Neural progenitor cell (in vitro differentiated cells): Measurements from ENCODE around the gene P2RY6. TPM values are rescaled to one million over a fixed set of nuclear protein-coding genes. Genes with fewer than 3 reads are reported as not detected.

Experiments
- DNase-seq: peaks from one replicate; pipeline ENCODE4 v3.0.0-alpha.2; 2016; ENCODE audit warnings: low spot score
- H2AFZ ChIP-seq: fragments of 200-600 bp; sonication (generic); replicated peaks from 2 replicates; pipeline ENCODE4 v1.6.1; 2016; ENCODE audit warnings: antibody characterized with exemption
- H3F3A ChIP-seq: fragments of 200-600 bp; sonication (generic); 2 replicates; pipeline ENCODE4 v1.6.1; 2016; ENCODE audit warnings: antibody characterized with exemption, low read depth
- H3K27ac ChIP-seq: fragments of 200-600 bp; sonication (generic); 2 replicates; pipeline ENCODE4 v1.5.1; 2016; ENCODE audit warnings: mild to moderate bottlenecking
- H3K27me3 ChIP-seq: fragments of 200-600 bp; sonication (generic); 2 replicates; pipeline ENCODE4 v1.6.1; 2016; ENCODE audit warnings: mild to moderate bottlenecking, moderate library complexity
- H3K36me3 ChIP-seq: fragments of 200-600 bp; sonication (generic); 2 replicates; pipeline ENCODE4 v1.5.1; 2016
- H3K4me1 ChIP-seq: fragments of 200-600 bp; sonication (generic); 2 replicates; pipeline ENCODE4 v1.6.1; 2016; ENCODE audit warnings: mixed run types
- H3K4me2 ChIP-seq: fragments of 200-600 bp; sonication (generic); 2 replicates; pipeline ENCODE4 v1.6.1; 2016
- H3K4me3 ChIP-seq: fragments of 200-600 bp; sonication (generic); 2 replicates; pipeline ENCODE4 v1.5.1; 2016
- H3K79me2 ChIP-seq: fragments of 200-600 bp; sonication (generic); 2 replicates; pipeline ENCODE4 v1.6.1; 2016; ENCODE audit warnings: low read depth
- H3K9ac ChIP-seq: fragments of 200-600 bp; sonication (generic); 2 replicates; pipeline ENCODE4 v1.6.1; 2016
- H3K9me3 ChIP-seq: fragments of 200-600 bp; sonication (generic); 2 replicates; pipeline ENCODE4 v1.5.1; 2016; ENCODE audit warnings: low read depth
- H4K20me1 ChIP-seq: fragments of 200-600 bp; sonication (generic); 2 replicates; pipeline ENCODE4 v1.6.1; 2016; ENCODE audit warnings: low read depth
- H3K27ac Mint-ChIP-seq: 3 replicates; pipeline ENCODE4 v1.8.0; 2021; ENCODE audit warnings: mixed read lengths
- H3K27me3 Mint-ChIP-seq: 2 replicates; pipeline ENCODE4 v1.8.0; 2022; ENCODE audit warnings: low read depth, mild to moderate bottlenecking, inconsistent platforms, moderate library complexity, mixed read lengths; ENCODE audit not compliant: insufficient read depth
- H3K36me3 Mint-ChIP-seq: 3 replicates; pipeline ENCODE4 v1.8.0; 2021; ENCODE audit warnings: mixed read lengths
- H3K4me1 Mint-ChIP-seq: 3 replicates; pipeline ENCODE4 v1.8.0; 2021; ENCODE audit warnings: mixed read lengths
- H3K4me3 Mint-ChIP-seq: 3 replicates; pipeline ENCODE4 v1.8.0; 2021; ENCODE audit warnings: mild to moderate bottlenecking, moderate library complexity, mixed read lengths
- H3K9me3 Mint-ChIP-seq: 3 replicates; pipeline ENCODE4 v1.8.0; 2020; ENCODE audit warnings: mixed read lengths
- CTCF ChIP-seq: fragments of 200-600 bp; sonication (generic); IDR thresholded peaks from 2 replicates; pipeline ENCODE4 v1.5.1; 2017; ENCODE audit warnings: antibody characterized with exemption, mild to moderate bottlenecking
- EZH2 ChIP-seq: fragments of 200-600 bp; sonication (generic); IDR thresholded peaks from 2 replicates; pipeline ENCODE4 v1.6.1; 2017; ENCODE audit warnings: antibody characterized with exemption, mild to moderate bottlenecking, moderate library complexity
- EZH2phosphoT487 ChIP-seq: fragments of 200-600 bp; sonication (generic); IDR thresholded peaks from 2 replicates; pipeline ENCODE4 v1.6.1; 2017; ENCODE audit warnings: antibody characterized with exemption
- total RNA-seq: library from RNA; depleted of rRNA; stranded (reverse); fragments of >200 nt; gene quantifications from 2 replicates; pipeline ENCODE4 v1.2.3, GENCODE V29; 2015; ENCODE audit warnings: low replicate concordance

Gene P2RY6
- total RNA-seq, 1 donor from 2014 or later = not detected

GRCh38 chr11:73326929-73327811, 55.0 kb downstream of the P2RY6 start:
- H3K4me1 ChIP-seq = peaks cover 77% of the 10 kb centered on the region
- H3K27ac ChIP-seq = no peak overlapping the region
- no peak overlapping the region for H2AFZ ChIP-seq
- no peak overlapping the region for H3K9ac ChIP-seq
- Mint-ChIP-seq H3K27ac (peak overlapping the region; percentile 88), H3K4me3 (no peak overlapping the region), H3K36me3 (peaks cover 8% of the 10 kb centered on the region), H3K27me3 (peaks cover 15% of the 10 kb centered on the region), H3K9me3 (no peaks in the 10 kb centered on the region), H3K4me1 (peaks cover 89% of the 10 kb centered on the region)
- H3K4me3 ChIP-seq = no peak overlapping the region
- H3F3A ChIP-seq = peaks cover 28% of the 10 kb centered on the region
- H3K9me3 ChIP-seq = no peaks in the 10 kb centered on the region
- no peaks in the 10 kb centered on the region for H3K36me3 ChIP-seq
- peaks cover 57% of the 10 kb centered on the region for H3K79me2 ChIP-seq
- no peaks in the 10 kb centered on the region for H3K27me3 ChIP-seq
- H3K4me2 ChIP-seq = no peak overlapping the region
- no peak for DNase-seq
- TF ChIP-seq EZH2phosphoT487 (no peak), CTCF (no peak), EZH2 (no peak)
- H4K20me1 ChIP-seq = peaks cover 44% of the 10 kb centered on the region

GRCh38 chr11:73327812-73328364, 55.8 kb downstream of the P2RY6 start:
- Histone ChIP-seq H3K4me3 (no peak overlapping the region), H3F3A (peaks cover 32% of the 10 kb centered on the region), H3K4me1 (peaks cover 77% of the 10 kb centered on the region), H3K79me2 (peaks cover 58% of the 10 kb centered on the region), H2AFZ (no peak overlapping the region), H3K36me3 (no peaks in the 10 kb centered on the region), H3K27me3 (no peaks in the 10 kb centered on the region), H3K4me2 (peak overlapping the region; percentile 25), H3K9ac (no peak overlapping the region), H4K20me1 (peaks cover 42% of the 10 kb centered on the region), H3K27ac (peak overlapping the region; percentile 33), H3K9me3 (no peaks in the 10 kb centered on the region)
- Mint-ChIP-seq H3K36me3 (peaks cover 8% of the 10 kb centered on the region), H3K4me3 (no peak overlapping the region), H3K9me3 (no peaks in the 10 kb centered on the region), H3K27ac (peak overlapping the region; percentile 88), H3K27me3 (peaks cover 13% of the 10 kb centered on the region), H3K4me1 (peaks cover 89% of the 10 kb centered on the region)
- TF ChIP-seq EZH2 (no peak), CTCF (no peak), EZH2phosphoT487 (no peak)
- DNase-seq = no peak

GRCh38 chr11:73330569-73331093, 58.5 kb downstream of the P2RY6 start:
- H3K4me2 ChIP-seq = peak overlapping the region; percentile 76
- H3K27ac ChIP-seq = peak overlapping the region; percentile 51
- H3K36me3 ChIP-seq = no peaks in the 10 kb centered on the region
- no peaks in the 10 kb centered on the region for H3K9me3 Mint-ChIP-seq
- H3K9ac ChIP-seq = no peak overlapping the region
- H3K79me2 ChIP-seq = peaks cover 50% of the 10 kb centered on the region
- peaks cover 77% of the 10 kb centered on the region for H3K4me1 ChIP-seq
- peaks cover 42% of the 10 kb centered on the region for H4K20me1 ChIP-seq
- peak overlapping the region; percentile 26 for H3K4me3 ChIP-seq
- H3K27me3 Mint-ChIP-seq = peaks cover 7% of the 10 kb centered on the region
- peaks cover 2% of the 10 kb centered on the region for H3K36me3 Mint-ChIP-seq
- H3F3A ChIP-seq = peaks cover 40% of the 10 kb centered on the region
- peak overlapping the region; percentile 67 for H3K4me3 Mint-ChIP-seq
- H2AFZ ChIP-seq = no peak overlapping the region
- H3K27ac Mint-ChIP-seq = peak overlapping the region; percentile 67
- no peaks in the 10 kb centered on the region for H3K27me3 ChIP-seq
- peaks cover 91% of the 10 kb centered on the region for H3K4me1 Mint-ChIP-seq
- no peaks in the 10 kb centered on the region for H3K9me3 ChIP-seq
- DNase-seq = peak; percentile 64
- TF ChIP-seq EZH2 (no peak), EZH2phosphoT487 (no peak), CTCF (peak; percentile 46)
